ENCODE results near the gene KRTAP10-7.

Gene KRTAP10-7

DNA sequence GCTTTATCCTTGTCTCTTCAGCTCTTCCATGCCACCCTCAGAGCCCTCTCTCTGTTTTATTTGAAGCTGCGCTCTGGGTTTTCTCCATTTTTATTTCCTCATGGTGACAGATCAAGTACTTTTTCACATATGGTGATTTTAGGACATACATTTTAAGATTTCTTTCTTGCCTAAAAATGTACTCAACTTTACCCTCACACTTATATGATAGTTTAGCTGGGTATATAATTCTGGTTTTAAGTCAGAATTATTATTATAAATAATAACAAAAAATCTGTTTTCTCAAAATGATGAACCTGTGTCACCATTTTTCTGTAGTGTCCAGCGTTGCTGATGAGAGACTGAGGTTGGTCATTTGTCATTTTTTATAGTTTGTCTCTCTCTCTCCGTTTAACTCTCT lies 19.2 kb upstream of the KRTAP10-7 start:
- no peak overlapping the region for H3K4me3 ChIP-seq (ENCODE audit: low read length)
- TF ChIP-seq, protein P1, sequence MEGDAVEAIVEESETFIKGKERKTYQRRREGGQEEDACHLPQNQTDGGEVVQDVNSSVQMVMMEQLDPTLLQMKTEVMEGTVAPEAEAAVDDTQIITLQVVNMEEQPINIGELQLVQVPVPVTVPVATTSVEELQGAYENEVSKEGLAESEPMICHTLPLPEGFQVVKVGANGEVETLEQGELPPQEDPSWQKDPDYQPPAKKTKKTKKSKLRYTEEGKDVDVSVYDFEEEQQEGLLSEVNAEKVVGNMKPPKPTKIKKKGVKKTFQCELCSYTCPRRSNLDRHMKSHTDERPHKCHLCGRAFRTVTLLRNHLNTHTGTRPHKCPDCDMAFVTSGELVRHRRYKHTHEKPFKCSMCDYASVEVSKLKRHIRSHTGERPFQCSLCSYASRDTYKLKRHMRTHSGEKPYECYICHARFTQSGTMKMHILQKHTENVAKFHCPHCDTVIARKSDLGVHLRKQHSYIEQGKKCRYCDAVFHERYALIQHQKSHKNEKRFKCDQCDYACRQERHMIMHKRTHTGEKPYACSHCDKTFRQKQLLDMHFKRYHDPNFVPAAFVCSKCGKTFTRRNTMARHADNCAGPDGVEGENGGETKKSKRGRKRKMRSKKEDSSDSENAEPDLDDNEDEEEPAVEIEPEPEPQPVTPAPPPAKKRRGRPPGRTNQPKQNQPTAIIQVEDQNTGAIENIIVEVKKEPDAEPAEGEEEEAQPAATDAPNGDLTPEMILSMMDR (conservative IDR thresholded peaks at IDR 0.05; ENCODE audit: low read length): no peak
- DNase-seq (ENCODE audit: low read depth): no peak

DNA sequence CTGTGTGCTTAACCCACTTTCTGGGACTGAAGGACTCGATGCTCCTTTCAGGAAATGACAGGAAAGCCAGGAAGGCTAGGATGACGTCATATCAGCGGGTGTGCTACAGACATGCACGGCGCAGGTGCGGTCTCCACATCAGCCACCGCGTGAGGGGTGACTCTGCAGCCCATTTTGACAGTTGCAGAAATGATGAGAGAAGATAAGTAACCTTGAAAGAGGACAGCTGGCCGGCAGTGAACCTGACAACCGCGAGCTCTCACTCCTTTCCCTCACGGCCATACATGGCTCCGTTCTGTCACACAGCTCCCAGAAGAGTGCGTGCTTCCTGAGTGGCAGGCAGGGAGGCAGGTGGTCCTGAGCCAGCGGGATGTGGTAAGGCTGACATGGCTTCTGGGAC lies 18.3 kb upstream of the KRTAP10-7 start:
- no peak for DNase-seq (ENCODE audit: low read depth)
- H3K4me3 ChIP-seq (ENCODE audit: low read length): no peak overlapping the region
- TF ChIP-seq, protein P1 (conservative IDR thresholded peaks at IDR 0.05; ENCODE audit: low read length): no peak

DNA sequence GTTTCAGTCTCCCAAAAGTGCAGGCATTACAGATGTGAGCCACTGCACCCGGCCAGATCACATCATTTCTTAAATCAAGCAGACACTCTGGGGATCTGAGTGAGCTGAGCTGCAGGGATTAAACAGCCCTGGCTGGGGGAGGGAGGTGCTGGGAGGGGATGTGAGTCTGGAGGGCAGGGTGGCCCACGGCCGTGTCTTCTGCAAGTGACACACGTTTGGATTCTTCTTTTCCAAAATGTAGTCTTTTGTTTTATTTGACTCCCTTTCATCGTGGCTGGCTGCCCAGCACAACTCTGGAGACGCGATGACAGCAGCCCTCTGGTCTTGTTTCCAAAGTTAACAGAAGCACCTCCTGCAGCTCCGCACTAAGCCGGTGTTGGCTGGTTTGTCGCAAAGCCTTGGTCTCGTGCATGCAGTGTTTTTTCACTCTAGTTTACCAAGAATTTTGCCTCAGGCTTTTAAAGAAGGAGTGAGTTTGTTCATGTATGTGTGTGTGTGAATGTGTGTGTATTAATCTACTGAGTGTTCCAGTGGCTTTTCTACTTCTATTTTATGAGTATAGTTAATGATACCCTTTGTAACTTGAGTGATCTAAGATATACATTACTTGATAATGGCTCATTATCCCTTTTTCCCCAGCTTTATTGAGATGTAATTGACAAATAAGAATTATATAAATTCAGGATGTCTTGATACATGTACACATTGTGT lies 17.2 kb upstream of the KRTAP10-7 start:
- TF ChIP-seq, protein P1 (conservative IDR thresholded peaks at IDR 0.05; ENCODE audit: low read length): no peak
- no peak overlapping the region for H3K4me3 ChIP-seq (ENCODE audit: low read length)
- no peak for DNase-seq (ENCODE audit: low read depth)

DNA sequence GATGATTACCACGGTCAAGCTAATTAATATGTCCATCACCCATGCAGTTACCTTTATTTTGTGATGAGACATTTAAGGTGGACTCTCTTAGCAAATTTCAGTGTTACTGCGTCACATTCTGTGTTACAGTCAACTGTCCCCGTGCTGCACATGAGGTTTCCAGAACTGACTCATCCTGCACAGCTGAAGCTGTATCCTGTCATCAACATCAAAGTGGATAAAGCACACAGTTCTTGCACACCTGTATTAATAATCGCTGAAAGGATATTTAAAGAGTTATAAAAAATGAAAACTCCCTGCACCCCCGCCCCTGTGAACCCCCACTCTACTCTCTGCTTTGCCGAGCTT lies 16.6 kb upstream of the KRTAP10-7 start:
- no peak overlapping the region for H3K4me3 ChIP-seq (ENCODE audit: low read length)
- TF ChIP-seq, protein P1 (conservative IDR thresholded peaks at IDR 0.05; ENCODE audit: low read length): no peak
- DNase-seq (ENCODE audit: low read depth): no peak

DNA sequence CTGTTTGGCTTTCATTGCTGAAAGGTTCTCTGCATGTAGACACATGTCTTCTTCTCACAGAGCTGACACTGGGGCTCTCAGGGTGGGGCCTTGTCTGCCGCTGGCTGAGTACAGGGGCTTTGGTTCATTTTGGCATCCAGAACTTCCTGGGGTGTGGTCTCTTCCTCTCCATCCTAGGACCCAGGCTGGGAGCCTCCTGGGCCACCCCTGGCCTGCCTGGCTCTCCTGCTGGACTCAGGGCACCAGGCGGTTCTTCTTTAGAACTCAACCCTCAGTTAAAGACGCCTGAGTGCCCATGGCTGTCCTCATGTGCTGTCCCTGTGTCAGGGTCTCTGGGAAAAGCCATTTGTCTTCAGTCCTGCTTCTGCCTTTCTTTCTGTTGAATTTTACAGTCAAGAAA lies 14.5 kb upstream of the KRTAP10-7 start:
- H3K4me3 ChIP-seq (ENCODE audit: low read length): no peak overlapping the region
- TF ChIP-seq, protein P1 (conservative IDR thresholded peaks at IDR 0.05; ENCODE audit: low read length): no peak
- no peak for DNase-seq (ENCODE audit: low read depth)

DNA sequence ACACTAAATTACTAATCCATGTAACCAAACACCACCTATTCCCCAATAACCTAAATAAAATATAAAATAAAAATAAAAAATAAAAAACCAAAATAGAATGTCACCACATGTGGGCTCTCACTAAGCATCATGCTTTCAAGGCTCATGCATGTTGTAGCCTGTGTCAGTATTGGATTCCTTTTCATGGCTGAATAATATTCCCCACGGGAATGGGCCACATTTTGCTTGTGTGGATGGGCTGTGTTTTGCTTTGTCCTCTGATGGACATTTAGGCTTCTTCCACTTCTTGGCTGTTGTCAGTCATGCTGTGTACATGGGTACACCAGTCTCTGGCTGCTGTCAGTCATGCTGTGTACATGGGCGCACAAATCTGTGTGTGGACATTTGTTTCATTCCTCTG lies 11.3 kb upstream of the KRTAP10-7 start:
- H3K4me3 ChIP-seq (ENCODE audit: low read length): no peak overlapping the region
- DNase-seq (ENCODE audit: low read depth): no peak
- TF ChIP-seq, protein P1 (conservative IDR thresholded peaks at IDR 0.05; ENCODE audit: low read length): no peak

DNA sequence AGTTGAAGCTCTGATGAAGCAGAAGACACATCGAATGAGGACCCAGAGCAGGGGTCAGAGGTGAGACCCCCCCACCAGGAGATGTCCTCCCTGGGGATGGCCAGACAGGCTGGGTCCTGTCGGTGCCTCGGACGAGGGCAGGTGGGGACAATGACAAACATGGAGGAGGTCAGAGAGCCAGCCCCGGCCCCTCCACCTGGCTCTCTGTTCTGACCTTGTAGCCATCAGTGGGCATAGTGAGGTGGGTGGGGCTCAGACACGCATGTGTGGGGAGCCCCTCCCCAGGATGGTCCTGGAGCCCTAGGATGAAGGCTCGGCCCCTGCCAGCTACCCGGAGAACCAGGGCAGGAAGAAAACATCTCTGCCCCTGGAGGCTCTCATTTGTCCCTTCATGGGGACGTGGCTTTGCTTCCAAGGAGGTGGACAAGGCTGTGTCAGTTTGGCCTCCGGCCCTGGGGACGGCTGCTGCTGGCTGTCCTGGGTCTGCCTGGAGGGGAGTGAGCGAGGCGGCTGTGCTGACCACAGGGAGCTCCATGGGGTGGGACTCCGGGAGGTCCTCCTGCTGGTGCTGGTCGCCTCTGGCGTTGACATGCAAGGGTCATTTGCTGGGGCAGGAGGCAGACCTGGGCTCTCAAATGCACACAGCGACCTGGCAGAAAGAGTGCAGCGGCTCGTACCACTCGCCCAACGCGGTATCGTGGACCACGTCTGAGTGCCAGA lies 10.7 kb upstream of the KRTAP10-7 start:
- DNase-seq (ENCODE audit: low read depth): no peak
- TF ChIP-seq, protein P1 (conservative IDR thresholded peaks at IDR 0.05; ENCODE audit: low read length): no peak
- H3K4me3 ChIP-seq (ENCODE audit: low read length): no peak overlapping the region

Measured in AG10803 (cell line).